KBM-7 (cell line): Measurements from ENCODE around the gene C1orf141.
"Not testable (repeated sequence)": the region's sequence is repeated elsewhere in the genome, so short reads cannot be mapped to it uniquely, and the experiment has no call there.

Source experiments
- DNase-seq: peaks from one replicate; pipeline ENCODE4 v3.0.0-alpha.2; 2015
- in situ Hi-C: fragments of 300-500 bp; cut with MboI; formaldehyde crosslinking; loops from 2 replicates; pipeline ENCODE4 v1.14.3; 2020; ENCODE audit warnings: low sequenced_read_pairs, low pct_unique_long_range_greater_than_20kb, mixed read lengths

The C1orf141 gene

DNA sequence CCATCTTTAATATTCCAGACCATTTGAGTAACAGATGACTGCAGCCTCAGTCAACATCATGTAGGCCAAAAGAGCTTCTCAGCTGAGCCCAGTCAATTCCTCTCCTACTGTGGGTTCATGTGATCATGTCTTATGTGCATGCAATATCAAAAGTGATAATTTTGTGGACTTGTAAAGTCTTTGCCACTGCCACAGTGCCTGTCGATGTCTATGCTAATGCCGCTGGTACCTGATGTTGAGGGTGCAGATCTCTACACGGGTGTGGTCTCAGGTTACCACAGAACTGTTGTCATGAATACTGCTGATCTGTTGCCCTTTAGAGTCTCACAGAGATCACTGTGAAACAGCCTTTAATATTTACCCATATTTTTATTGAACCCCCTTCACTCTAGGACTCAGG is 11.3 kb upstream of the C1orf141 start:
- in situ Hi-C loops = loop anchor here (25.0 kb wide), 2 partner anchors 134 to 384 kb away; partner anchors contain the start of gene DYNLT5
- no peak for DNase-seq

DNA sequence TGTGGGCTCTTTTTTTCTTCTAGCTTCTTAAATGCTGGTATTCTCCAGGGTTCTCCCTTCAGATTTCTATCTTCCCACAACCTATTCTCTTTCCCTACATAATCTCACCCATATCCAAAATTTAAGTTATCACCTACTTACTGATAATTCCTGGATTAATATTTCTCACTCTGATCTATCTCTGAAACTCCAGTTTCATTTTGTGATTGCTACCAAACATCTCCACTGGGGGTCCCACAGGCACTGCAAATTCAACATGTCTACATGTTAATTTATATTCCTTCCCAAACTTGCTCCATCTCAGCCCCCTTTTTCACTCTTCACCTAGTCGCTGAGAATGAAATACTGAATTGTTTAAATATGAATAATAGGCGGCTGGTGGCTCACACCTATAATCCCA is 9.9 kb upstream of the C1orf141 start:
- in situ Hi-C loops = loop anchor here (25.0 kb wide), 2 partner anchors 132 to 382 kb away; partner anchors contain the start of gene DYNLT5

GRCh38 chr1:67143966-67144365 is 9.2 kb upstream of the C1orf141 start:
- no peak for DNase-seq
- in situ Hi-C loops = loop anchor here (25.0 kb wide), 2 partner anchors 132 to 382 kb away; partner anchors contain the start of gene DYNLT5

More for the DNA sequence above, 9.9 kb upstream of the C1orf141 start:
- peak; percentile 18 for DNase-seq

DNA sequence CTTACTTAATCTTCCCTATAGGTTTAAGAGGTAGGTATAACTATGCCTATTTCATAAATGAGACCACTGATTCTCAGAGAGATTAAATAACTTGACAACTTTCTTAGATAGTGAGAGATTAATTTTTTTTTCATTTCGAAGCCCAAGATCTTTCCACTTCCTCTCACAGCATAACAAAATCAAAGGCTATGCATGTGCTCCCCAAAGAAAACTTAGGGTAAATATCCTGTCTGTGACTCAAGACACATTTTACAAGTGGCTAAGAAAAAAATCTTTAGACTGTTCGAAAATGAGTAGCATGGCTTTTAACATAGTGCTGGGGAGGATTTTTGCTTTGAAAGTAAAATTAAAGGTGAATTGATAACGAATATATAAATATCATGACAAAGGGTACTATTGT is 8.2 kb upstream of the C1orf141 start:
- in situ Hi-C loops = loop anchor here (25.0 kb wide), 2 partner anchors 131 to 381 kb away; partner anchors contain the start of gene DYNLT5
- DNase-seq = no peak

GRCh38 chr1:67141832-67142231 is 7.1 kb upstream of the C1orf141 start:
- in situ Hi-C loops = loop anchor here (25.0 kb wide), 2 partner anchors 130 to 380 kb away; partner anchors contain the start of gene DYNLT5
- DNase-seq = not testable (repeated sequence)

DNA sequence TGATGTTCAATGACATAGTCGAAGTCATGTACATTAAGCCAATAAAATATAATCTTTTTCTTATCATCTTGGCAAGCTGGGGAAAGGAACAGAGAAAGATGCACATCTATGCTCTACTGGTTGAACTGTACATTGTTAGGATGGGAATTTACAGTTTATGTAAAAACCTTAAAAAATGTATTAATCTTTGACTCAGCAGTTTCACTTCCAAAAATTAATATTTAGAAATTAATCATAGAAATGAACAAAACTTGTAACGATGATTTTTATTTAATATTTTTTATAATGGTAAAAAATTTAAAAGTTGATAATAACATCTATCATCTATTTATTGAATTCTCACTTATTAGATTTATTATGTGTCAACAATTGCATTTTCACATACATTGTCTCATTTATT is 5.7 kb upstream of the C1orf141 start:
- no peak for DNase-seq
- in situ Hi-C loops = loop anchor here (25.0 kb wide), 2 partner anchors 128 to 378 kb away; partner anchors contain the start of gene DYNLT5

GRCh38 chr1:67138813-67139499 is 4.2 kb upstream of the C1orf141 start:
- DNase-seq = no peak
- in situ Hi-C loops = loop anchor here (25.0 kb wide), 2 partner anchors 127 to 377 kb away; partner anchors contain the start of gene DYNLT5

GRCh38 chr1:67137307-67137753 is 2.6 kb upstream of the C1orf141 start:
- in situ Hi-C loops = loop anchor here (25.0 kb wide), 2 partner anchors 125 to 375 kb away; partner anchors contain the start of gene DYNLT5

GRCh38 chr1:67135354-67135753 is 584 bp upstream of the C1orf141 start:
- in situ Hi-C loops = loop anchor here (25.0 kb wide), 2 partner anchors 123 to 373 kb away; partner anchors contain the start of gene DYNLT5
- DNase-seq = peak; percentile 21

More at GRCh38 chr1:67137307-67137753, 2.6 kb upstream of the C1orf141 start:
- DNase-seq = no peak

DNA sequence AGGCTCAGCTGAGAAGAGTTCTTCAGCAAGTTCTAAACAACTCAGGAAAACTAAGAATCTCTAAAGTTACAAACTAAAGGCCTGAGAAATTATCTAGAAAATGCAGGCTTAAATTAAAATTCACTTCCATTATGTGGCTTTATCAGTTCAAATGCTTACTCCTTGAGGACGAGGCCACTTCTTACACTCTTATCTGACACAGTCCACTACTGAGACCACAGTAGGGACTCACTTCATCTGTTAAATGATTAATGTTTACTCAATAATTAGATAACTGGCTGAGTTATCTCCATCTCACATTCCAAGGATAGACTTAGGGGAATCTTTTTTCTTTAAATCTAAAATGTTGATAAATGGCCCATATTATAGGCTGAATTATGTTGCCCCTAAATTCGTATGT is 1.6 kb downstream of the C1orf141 start:
- in situ Hi-C loops = loop anchor here (25.0 kb wide), 2 partner anchors 121 to 371 kb away; partner anchors contain the start of gene DYNLT5
- no peak for DNase-seq

DNA sequence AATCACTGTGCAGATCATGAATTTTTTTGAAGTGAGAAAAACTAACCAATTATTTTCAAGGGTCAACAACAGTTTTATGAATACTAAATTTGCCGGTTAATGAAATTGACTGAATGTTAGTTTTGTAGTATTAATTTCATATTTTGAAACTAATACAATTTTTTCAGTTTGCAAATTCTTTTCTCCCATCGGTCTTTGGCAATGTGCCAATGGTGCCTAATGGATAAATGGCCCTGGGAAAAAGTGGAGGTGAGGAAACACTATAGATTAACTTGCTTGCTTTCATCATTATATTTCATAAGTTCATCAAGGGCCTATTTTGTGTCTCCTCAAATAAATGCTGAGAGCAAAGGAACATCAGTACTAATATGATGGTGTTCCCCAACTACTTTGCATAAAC is 4.1 kb downstream of the C1orf141 start:
- in situ Hi-C loops = loop anchor here (25.0 kb wide), 2 partner anchors 118 to 368 kb away; partner anchors contain the start of gene DYNLT5
- no peak for DNase-seq

DNA sequence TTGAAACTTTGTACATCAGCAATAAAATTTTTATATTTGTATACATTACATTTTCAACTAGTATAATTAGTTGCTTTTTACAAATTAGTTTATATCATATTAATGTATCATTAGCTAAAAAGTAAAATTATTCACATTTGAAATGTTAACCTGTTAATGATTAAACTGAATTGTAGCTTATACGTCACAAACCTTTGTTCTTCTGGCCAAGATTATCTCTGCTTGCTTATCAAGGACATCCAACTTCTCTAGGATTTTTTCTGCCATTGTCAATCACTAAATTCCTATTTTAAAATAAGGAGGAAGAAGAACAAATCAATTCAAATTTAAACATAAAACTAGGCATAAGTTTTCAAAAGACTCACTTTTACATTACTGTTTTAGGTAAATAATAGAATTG is 7.8 kb downstream of the C1orf141 start:
- no peak for DNase-seq
- in situ Hi-C loops = loop anchor here (25.0 kb wide), 2 partner anchors 115 to 365 kb away; partner anchors contain the start of gene DYNLT5

DNA sequence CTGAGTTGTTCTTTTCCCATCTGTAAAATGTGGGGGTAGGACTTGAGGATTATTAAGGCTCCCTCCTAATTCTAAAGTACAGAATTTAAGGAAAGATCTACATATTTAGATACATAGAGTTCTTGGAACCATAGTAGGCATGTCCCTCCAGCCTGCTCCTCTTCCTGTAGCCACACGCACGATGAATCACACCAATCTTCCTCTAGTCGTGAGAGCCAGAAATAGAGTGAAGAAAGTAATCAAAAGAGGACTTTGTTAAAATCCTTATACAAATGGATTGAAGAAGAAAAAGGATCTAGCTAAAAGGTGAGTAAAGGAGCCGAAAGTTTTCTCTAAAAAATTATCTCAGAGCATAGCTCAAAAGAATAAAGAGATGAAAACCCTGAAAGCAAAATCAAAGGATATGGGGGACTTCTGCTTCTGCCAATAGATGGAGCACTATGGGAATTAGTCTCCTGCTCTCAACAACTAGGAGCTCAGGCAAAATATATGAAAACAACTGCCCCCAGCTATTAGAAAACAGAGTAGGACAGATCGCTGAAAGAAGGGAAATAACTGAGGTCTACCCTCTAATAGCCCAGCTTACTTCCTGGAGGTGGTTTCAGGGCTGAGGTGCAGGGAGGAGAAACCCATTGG is 8.5 kb downstream of the C1orf141 start:
- in situ Hi-C loops = loop anchor here (25.0 kb wide), 2 partner anchors 114 to 364 kb away; partner anchors contain the start of gene DYNLT5

GRCh38 chr1:67124455-67124854 is 10.3 kb downstream of the C1orf141 start:
- DNase-seq = no peak
- in situ Hi-C loops = no loop called here

More for the DNA sequence above, 8.5 kb downstream of the C1orf141 start:
- peak; percentile 26 for DNase-seq

DNA sequence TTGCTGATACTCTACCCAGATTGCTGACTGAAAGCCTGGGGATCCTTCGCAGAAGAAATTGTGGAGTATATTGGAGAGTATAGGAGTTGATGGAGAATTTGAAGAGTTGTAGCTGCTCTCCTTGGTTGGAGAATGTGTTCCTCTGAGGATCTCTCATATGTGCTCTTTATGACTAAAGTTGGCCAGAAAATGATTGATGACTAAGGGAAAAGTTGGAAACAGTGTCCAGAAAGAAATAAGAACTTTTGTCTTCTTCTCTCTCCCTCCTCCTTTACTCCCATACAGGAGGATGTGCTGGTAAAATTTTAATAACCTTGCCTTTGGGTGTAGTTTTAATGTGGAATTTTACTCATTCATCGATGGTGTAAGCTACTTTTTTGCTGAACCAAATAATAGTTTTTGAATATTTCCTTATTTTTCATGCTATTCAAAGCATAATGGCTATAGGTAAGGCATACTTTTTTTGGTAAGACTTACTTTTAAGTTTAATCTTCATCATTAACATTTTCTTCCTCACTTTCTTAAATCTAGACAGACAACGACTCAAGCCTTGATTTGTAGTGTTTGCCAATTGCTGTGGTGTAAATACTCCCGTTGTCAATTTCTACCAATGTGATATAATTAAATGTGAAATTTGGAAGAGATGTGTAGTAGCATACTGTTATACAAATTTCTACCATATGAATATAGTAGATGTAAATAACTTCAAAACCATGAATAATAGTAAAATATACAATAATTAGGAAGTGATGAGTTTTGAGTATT is 13.7 kb downstream of the C1orf141 start:
- in situ Hi-C loops = no loop called here
- DNase-seq = no peak

- in situ Hi-C loops = no loop called here
- DNase-seq = no peak
Measured at GRCh38 chr1:67118646-67119045, 16.1 kb downstream of the C1orf141 start.

DNA sequence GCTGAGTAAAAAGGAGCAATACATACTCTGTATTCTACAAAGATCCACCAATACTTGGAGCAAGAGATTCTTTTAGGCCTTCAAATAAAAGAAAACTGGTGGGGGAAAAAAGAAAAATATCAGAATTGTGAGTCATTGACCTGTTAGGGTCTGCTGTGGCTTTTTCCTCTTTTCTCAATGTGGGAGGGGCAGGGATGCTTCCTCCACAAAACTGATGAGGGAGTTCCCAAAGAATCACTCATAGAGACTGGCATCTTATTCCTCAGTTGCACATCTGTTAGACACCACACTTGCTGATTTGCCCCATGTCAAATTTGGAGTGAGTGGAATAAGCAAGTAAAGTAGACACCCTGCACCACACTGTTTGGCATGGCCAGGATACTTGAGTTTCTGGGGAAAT is 16.6 kb downstream of the C1orf141 start:
- in situ Hi-C loops = no loop called here
- DNase-seq = no peak

GRCh38 chr1:67114162-67114561 is 20.6 kb downstream of the C1orf141 start:
- in situ Hi-C loops = no loop called here
- DNase-seq = no peak

DNA sequence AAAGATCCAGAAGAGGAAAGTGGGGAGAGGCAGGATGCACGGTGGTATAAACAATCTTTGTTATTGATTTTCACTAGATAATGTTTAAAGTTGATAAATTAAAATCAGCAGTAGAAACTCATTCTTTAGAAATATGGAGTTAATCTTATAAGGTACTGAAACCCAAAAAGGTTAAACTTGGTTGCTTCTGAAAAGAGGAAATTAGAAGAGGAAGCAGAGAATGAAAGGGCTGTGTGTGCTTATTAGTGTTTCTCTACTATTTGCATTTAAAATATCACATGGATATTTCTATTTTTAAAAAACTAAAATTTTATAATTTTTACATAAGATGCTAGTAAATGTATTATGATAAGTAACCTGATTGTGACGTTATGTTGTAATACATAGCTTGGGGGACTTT is 24.4 kb downstream of the C1orf141 start:
- peak; percentile 9 for DNase-seq
- in situ Hi-C loops = no loop called here
